Fibroblast of peridontal ligament (primary cell): ENCODE measurements around the gene SLC25A28.

ENCODE experiments used
- DNase-seq: peaks from one replicate; pipeline ENCODE4 v3.0.0-alpha.2; 2010; ENCODE audit errors: extremely low read depth

The SLC25A28 gene

GRCh38 chr10:99590799-99591198 is 29.4 kb downstream of the SLC25A28 start:
- DNase-seq = no peak

DNA sequence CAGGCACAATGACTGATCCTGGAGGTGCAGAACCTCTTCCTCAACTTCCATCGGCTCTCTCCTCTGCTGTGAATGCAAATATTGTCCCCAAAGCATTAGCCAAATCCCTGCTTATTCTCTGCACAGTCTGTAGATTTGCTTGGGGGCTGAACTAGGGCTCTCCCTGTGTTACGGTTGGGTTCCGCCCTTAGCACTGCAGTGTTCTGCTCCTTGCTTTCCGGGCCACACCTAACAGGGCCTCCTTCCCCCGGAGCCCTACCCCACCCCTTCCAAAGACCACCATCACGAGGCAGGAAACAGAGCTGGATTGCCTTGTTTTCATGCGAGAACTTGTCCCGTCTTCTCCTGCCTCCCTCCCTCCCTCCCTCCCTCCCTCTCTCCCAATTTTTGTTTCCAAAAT is 36.6 kb downstream of the SLC25A28 start:
- no peak for DNase-seq

- no peak for DNase-seq
Observed at GRCh38 chr10:99582255-99582770, 37.9 kb downstream of the SLC25A28 start.

- DNase-seq = no peak
Observed at GRCh38 chr10:99579971-99580370, 40.3 kb downstream of the SLC25A28 start.

DNA sequence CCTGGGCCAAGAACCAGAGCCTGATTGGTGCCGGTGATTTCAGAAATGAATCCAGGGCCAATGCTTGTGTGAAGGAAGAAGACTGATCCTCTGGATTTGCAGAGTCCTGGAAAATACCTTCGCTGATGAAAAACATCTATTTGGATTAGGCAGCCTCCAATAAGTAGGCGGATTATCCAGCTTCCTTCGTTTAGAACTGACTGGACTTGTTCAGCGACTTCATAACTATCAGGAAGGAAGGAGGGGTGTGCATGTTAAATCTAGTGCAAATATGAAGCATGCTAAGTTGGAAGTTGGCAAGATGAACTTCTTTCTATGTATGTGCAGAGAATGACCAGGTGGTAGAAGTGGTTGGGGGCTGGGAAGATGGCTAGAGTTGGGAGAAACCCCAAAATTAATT is 46.4 kb downstream of the SLC25A28 start:
- no peak for DNase-seq

DNA sequence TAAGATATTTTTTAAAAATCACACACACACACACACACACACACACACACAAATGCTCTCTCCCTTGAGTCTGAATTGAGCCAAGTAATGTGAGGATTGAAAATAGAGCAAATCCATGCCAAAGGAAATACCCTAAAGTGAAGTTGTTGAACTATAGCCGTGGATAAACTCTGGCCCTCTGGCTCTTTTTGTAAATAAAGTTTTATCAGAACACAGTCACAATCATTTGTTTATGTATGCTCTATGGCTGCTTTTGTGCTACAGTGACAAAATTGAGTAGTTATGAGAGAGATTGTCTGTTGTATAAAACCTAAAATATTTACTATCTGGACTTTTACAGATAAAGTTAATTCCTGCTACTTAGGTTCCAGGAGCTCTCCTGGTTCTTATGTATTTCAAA is 48.4 kb downstream of the SLC25A28 start:
- DNase-seq = no peak

DNA sequence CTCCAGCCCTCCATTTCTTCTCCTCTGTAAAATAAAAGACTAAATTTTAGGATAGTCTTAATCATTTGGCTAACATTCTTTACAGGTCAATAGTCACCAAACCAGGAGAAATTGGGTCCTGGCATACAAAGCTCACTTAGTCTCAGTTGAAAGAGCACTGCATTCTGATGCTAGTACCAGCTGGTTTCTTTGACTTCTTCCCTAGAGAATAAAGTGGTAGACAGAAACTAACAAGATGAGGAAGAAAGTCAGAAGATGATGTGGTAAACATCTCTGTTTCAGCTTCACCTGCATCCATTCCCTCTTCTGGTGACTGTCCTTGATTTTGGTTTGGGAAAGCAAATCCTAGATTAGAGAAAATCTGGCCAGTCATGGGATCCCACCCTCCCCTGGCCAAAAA is 50.3 kb downstream of the SLC25A28 start:
- DNase-seq = no peak

- DNase-seq = no peak
Observed at GRCh38 chr10:99569253-99569939, 50.8 kb downstream of the SLC25A28 start.

DNA sequence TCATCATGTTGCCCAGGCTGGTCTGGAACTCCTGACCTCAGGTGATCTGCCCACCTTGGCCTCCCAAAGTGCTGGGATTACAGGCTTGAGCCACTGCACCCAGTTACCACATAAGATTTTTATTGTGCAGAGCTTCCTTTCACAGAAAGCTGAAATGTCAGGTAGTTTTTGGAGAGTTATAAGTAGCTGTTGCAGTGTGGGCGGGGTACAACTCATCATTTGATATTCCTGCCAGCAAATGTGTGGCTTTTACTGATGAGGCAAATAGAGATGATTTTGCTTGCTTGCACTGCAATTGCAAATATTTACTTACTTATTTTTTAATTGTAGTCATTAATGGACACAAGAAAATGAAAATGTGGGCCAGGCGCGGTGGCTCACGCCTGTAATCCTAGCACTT is 55.1 kb downstream of the SLC25A28 start:
- no peak for DNase-seq

DNA sequence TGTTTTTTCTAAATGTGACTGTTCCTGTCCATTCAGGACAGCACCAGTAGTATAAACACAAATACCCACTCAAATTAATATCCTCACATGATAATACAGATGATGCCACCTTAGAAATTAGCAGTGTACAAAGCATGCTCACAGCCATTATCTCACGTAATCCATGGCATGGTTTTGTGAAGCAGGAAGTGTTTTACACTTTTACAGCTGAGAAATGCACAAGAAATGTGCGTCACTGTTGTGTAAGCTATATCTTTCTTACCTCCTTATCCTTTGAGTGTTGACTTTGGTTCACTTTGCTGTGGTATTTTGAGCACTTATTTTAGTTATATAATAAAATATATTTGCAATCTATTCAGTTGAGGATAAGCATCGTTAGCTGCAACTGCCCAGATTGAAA is 55.9 kb downstream of the SLC25A28 start:
- no peak for DNase-seq

GRCh38 chr10:99562631-99563030 is 57.6 kb downstream of the SLC25A28 start:
- DNase-seq = no peak
